Osteoblast (primary cell): Measurements from ENCODE around the gene MRPS2. TPM values are rescaled to one million over a fixed set of nuclear protein-coding genes. Genes with fewer than 3 reads are reported as not detected.

ENCODE experiments used
- DNase-seq: peaks from one replicate; pipeline ENCODE4 v3.0.0; 2011; ENCODE audit warnings: low spot score, mixed read lengths; ENCODE audit not compliant: insufficient read length; ENCODE audit errors: missing footprints
- H2AFZ ChIP-seq: 2 replicates; pipeline ENCODE4 v1.6.0; 2011; ENCODE audit warnings: mild to moderate bottlenecking, low read length
- H3K27ac ChIP-seq: 2 replicates; pipeline ENCODE4 v1.5.1; 2011; ENCODE audit warnings: mild to moderate bottlenecking, low read depth, low read length, moderate library complexity
- H3K27me3 ChIP-seq: 2 replicates; pipeline ENCODE4 v1.6.0; 2012; ENCODE audit warnings: mild to moderate bottlenecking, control low read depth, inconsistent platforms, low read length, moderate library complexity; ENCODE audit not compliant: insufficient read depth
- H3K36me3 ChIP-seq: 2 replicates; pipeline ENCODE4 v1.5.1; 2011; ENCODE audit warnings: mild to moderate bottlenecking, low read length, control low read depth, moderate library complexity; ENCODE audit not compliant: insufficient read depth
- H3K4me1 ChIP-seq: 2 replicates; pipeline ENCODE4 v1.5.1; 2011; ENCODE audit warnings: mild to moderate bottlenecking, low read length, control low read depth, moderate library complexity; ENCODE audit not compliant: insufficient read depth
- H3K4me2 ChIP-seq: 2 replicates; pipeline ENCODE4 v1.6.0; 2011; ENCODE audit warnings: mild to moderate bottlenecking, low read length; ENCODE audit not compliant: insufficient read depth
- H3K4me3 ChIP-seq: fragments of 200-600 bp; sonication (generic); 3 replicates; pipeline ENCODE4 v1.5.1; 2012; ENCODE audit warnings: mild to moderate bottlenecking, low read length, inconsistent platforms; ENCODE audit not compliant: insufficient read depth
- H3K79me2 ChIP-seq: 2 replicates; pipeline ENCODE4 v1.6.0; 2012; ENCODE audit warnings: mild to moderate bottlenecking, low read length, control low read depth, inconsistent platforms; ENCODE audit not compliant: insufficient read depth
- H3K9me3 ChIP-seq: 2 replicates; pipeline ENCODE4 v1.5.1; 2011; ENCODE audit warnings: low read depth, low read length, control low read depth
- H4K20me1 ChIP-seq: 2 replicates; pipeline ENCODE4 v1.6.0; 2012; ENCODE audit warnings: mild to moderate bottlenecking, low read length, control low read depth; ENCODE audit not compliant: insufficient read depth
- total RNA-seq: library from RNA; depleted of rRNA; stranded (reverse); fragments of >200 nt; gene quantifications from 2 replicates; pipeline ENCODE4 v1.2.3, GENCODE V29; 2012
- TF ChIP-seq, protein P1 (sequence below): IDR thresholded peaks from 2 replicates; pipeline ENCODE4 v1.5.1; 2011; ENCODE audit warnings: mild to moderate bottlenecking, low read depth, low read length, moderate library complexity; ENCODE audit errors: extremely low read depth

The MRPS2 gene
- total RNA-seq, 1 donor, result 13.0 TPM

DNA sequence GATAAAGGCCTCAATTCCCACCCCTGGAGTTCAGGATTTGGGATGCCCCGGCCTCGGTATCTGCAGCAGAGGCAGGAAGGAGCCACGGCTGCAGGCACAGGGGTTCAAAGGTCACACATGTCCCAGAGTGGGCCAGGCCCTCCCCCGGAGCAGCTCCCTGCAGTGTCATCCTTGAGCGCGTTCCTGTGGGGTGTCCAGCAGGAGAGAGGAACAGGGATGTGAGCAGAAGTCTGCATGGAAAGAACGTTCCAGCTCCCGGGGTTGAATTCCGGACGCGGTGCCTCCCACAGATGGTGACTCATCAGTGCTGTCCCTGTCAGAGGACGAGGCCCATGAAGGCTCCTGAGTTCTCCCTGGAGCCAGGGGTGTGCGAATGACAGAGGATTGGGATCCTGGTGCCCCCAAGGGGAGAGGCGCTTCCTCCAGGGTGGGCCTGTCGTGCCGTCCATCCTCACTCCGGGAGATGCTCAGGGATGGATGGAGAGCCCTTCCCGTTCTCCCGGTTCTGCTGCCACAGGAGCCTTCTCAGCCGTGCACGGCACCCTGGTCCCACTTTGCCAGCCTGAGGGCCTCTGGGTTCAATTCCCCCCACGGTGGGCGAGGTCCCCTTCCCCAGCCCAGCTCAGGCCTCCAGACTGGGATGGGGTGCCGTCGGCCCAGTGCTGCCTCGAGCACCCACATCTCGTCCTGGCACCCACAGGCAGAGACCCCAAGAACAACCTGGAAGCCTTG lies 23.8 kb downstream of the MRPS2 start:
- Histone ChIP-seq H2AFZ (no peak overlapping the region), H3K36me3 (no peaks in the 10 kb centered on the region), H3K4me2 (no peak overlapping the region), H3K4me3 (no peak overlapping the region), H3K27ac (no peak overlapping the region), H3K4me1 (no peaks in the 10 kb centered on the region), H3K27me3 (no peaks in the 10 kb centered on the region), H3K79me2 (no peaks in the 10 kb centered on the region), H4K20me1 (no peaks in the 10 kb centered on the region), H3K9me3 (no peaks in the 10 kb centered on the region)
- peak; percentile 64 for DNase-seq
- TF ChIP-seq, protein P1, sequence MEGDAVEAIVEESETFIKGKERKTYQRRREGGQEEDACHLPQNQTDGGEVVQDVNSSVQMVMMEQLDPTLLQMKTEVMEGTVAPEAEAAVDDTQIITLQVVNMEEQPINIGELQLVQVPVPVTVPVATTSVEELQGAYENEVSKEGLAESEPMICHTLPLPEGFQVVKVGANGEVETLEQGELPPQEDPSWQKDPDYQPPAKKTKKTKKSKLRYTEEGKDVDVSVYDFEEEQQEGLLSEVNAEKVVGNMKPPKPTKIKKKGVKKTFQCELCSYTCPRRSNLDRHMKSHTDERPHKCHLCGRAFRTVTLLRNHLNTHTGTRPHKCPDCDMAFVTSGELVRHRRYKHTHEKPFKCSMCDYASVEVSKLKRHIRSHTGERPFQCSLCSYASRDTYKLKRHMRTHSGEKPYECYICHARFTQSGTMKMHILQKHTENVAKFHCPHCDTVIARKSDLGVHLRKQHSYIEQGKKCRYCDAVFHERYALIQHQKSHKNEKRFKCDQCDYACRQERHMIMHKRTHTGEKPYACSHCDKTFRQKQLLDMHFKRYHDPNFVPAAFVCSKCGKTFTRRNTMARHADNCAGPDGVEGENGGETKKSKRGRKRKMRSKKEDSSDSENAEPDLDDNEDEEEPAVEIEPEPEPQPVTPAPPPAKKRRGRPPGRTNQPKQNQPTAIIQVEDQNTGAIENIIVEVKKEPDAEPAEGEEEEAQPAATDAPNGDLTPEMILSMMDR, result no peak

DNA sequence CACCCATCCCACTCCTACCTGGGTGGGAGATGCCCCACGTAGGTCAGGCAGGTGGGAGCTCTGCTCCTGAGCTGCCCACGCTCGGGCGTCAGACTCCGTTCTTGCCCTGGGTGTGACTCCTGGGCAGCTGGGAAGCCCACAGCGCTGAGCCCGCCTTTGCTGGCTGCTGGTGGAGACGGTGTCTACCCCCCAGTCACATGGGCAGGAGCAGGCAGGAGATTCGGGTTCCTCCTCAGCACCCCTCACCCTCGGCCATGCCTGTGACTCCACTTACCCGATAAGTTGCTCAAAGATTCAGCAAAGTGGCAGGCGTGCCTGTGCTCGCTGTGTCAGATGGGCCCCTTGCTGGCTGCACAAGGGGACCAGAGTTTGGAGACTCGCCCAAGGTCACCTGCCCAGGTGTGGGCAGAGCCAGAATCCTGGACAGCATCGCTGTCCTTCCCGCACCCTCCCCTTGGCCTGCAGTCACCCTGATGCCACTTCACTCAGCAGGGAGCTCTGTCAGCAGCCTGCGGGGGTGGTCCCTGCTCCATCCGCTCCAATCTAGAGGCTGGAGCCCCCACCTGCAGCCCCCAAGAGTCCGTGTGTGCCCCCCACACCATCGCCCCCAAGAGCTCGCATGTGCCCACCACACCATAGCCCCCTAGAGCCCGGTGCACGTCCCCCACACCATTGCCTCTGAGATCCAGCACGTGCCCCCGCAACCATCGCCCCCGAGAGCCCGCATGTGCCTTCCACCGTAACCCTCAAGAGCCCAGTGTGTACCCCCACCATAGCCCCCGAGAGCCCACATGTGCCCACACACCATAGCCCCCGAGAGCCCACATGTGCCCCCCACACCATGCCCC lies 25.0 kb downstream of the MRPS2 start:
- DNase-seq, result peak; percentile 65
- TF ChIP-seq, protein P1, result no peak
- Histone ChIP-seq H4K20me1 (no peaks in the 10 kb centered on the region), H3K36me3 (no peaks in the 10 kb centered on the region), H3K4me3 (no peak overlapping the region), H3K4me1 (no peaks in the 10 kb centered on the region), H3K27me3 (no peaks in the 10 kb centered on the region), H3K4me2 (no peak overlapping the region), H2AFZ (no peak overlapping the region), H3K9me3 (no peaks in the 10 kb centered on the region), H3K79me2 (no peaks in the 10 kb centered on the region), H3K27ac (no peak overlapping the region)

DNA sequence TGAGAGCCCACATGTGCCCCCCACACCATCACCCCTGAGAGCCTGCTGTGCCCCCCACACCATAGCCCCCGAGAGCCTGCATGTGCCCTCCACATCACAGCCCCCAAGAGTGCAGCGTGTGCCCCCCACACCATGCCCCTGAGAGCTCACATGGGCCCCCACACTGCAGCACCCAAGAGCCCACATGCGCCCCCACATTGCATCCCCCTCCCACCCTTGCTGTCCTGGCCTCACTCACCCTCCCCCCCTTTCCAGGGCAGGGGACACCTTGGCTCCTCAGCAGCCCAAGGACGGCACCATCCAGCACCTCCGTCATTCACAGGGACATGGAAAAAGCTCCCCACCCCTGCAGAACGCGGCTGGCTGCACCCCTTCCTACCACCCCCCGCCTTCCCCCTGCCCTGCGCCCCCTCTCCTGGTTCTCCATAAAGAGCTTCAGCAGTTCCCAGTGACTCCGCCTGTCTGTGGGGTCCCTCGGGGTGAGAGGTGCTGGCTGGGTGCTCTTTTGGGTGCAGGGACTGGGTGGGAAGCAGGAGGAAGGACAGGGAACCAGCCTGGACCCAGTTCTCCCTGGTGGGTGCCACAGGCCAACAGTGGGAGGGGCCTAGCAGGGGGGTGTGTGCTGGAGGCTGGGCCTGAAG lies 25.7 kb downstream of the MRPS2 start:
- no peak overlapping the region for H3K27ac ChIP-seq
- H3K4me3 ChIP-seq, result no peak overlapping the region
- no peak overlapping the region for H3K4me2 ChIP-seq
- no peaks in the 10 kb centered on the region for H3K4me1 ChIP-seq
- DNase-seq, result peak; percentile 58
- H3K36me3 ChIP-seq, result no peaks in the 10 kb centered on the region
- TF ChIP-seq, protein P1, result no peak
- H3K79me2 ChIP-seq, result no peaks in the 10 kb centered on the region
- H3K27me3 ChIP-seq, result no peaks in the 10 kb centered on the region
- no peaks in the 10 kb centered on the region for H4K20me1 ChIP-seq
- no peaks in the 10 kb centered on the region for H3K9me3 ChIP-seq
- no peak overlapping the region for H2AFZ ChIP-seq
